Measurements from ENCODE around the gene ONECUT1. TPM values are rescaled to one million over a fixed set of nuclear protein-coding genes. Genes with fewer than 3 reads are reported as not detected.

Gene ONECUT1
- total and polyA plus RNA-seq, 2 donors (not counting 3 experiments of a cell fraction or from before 2014, with no cell fraction given) = not detected

DNA sequence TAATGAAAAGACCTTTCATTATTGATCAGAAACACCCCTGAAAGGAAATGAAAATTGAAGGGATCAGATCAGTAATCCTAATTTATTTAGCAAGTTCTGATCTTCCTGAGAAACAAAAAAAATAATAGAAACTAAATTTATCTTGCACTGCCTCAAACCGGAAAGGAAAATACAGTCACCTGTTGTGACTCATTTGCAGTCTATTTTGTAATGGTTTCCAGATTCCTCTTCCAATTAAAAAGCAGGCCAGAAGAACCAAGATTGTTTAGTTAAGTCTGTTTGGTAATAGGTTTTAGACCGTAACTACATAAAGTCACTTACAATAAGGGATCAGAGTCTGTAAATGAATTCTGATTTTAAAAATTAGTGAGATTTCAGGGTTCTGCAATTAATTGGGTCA, 61.2 kb downstream of the ONECUT1 start:
- dilution Hi-C loops (cut with MboI; ENCODE audit: extremely low pct_ligation_motif_present, low sequenced_read_pairs) = no loop called here
- H3K9me3 ChIP-seq (replicated peaks; ENCODE audit: control insufficient read depth, insufficient read depth, low read length) = no peaks in the 10 kb centered on the region
- FAIRE-seq (peak; percentile 31), DNase-seq (ENCODE audit: low read depth, low spot score) (peak; percentile 73)
- intact Hi-C loops (cut with micrococcal nuclease) = loop anchor here (1.0 kb wide), 1 partner anchor 160 kb away; the partner anchor contains the start of gene ARPP19
- peak overlapping the region; percentile 73 for H3K27ac ChIP-seq (ENCODE audit: insufficient read depth, low read depth, low read length)
- no peak overlapping the region for H2AFZ ChIP-seq (ENCODE audit: low read depth, low read length)
- no peaks in the 10 kb centered on the region for H3K36me3 ChIP-seq (ENCODE audit: control insufficient read depth in 2 of 2, extremely low read depth in 1 of 2, insufficient read depth in 2 of 2, low read length in 2 of 2)
- H3K9me1 ChIP-seq (replicated peaks; ENCODE audit: control insufficient read depth, extremely low read depth, insufficient read depth, low read length) = no peaks in the 10 kb centered on the region
- H4K20me1 ChIP-seq (replicated peaks; ENCODE audit: control insufficient read depth, extremely low read depth, insufficient read depth, low read length) = no peaks in the 10 kb centered on the region
- no peak overlapping the region for H3K9ac ChIP-seq (replicated peaks; ENCODE audit: extremely low read depth, insufficient read depth, low read length)
- no peaks in the 10 kb centered on the region for H3K79me2 ChIP-seq (ENCODE audit: control insufficient read depth, insufficient read depth, low read length)
- H3K4me1 ChIP-seq (ENCODE audit: control insufficient read depth, extremely low read depth, insufficient read depth, low read length) = peaks cover 38% of the 10 kb centered on the region
- TF ChIP-seq, protein P1, sequence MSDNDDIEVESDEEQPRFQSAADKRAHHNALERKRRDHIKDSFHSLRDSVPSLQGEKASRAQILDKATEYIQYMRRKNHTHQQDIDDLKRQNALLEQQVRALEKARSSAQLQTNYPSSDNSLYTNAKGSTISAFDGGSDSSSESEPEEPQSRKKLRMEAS (IDR thresholded peaks at IDR 0.05; ENCODE audit: insufficient read depth, insufficient read length) = no peak
- no peak for TF ChIP-seq MYC (IDR thresholded peaks at IDR 0.05; ENCODE audit: low read depth, low read length)
- TF ChIP-seq GATA2 (IDR thresholded peaks at IDR 0.05; ENCODE audit: insufficient read depth, insufficient read length, low read depth, low read length) = no peak
- TF ChIP-seq POLR2A (IDR thresholded peaks at IDR 0.05; ENCODE audit: low read depth, low read length) = no peak
- TF ChIP-seq EZH2 (IDR thresholded peaks at IDR 0.05; ENCODE audit: borderline replicate concordance, low read depth, low read length, severe bottlenecking) = no peak
- TF ChIP-seq POLR2AphosphoS5 (IDR thresholded peaks at IDR 0.05; ENCODE audit: insufficient read depth, low read depth, low read length) = peak; percentile 27
- TF ChIP-seq FOS (IDR thresholded peaks at IDR 0.05; ENCODE audit: borderline replicate concordance, insufficient read depth, low read length) = peak; percentile 81
- TF ChIP-seq, protein P2, sequence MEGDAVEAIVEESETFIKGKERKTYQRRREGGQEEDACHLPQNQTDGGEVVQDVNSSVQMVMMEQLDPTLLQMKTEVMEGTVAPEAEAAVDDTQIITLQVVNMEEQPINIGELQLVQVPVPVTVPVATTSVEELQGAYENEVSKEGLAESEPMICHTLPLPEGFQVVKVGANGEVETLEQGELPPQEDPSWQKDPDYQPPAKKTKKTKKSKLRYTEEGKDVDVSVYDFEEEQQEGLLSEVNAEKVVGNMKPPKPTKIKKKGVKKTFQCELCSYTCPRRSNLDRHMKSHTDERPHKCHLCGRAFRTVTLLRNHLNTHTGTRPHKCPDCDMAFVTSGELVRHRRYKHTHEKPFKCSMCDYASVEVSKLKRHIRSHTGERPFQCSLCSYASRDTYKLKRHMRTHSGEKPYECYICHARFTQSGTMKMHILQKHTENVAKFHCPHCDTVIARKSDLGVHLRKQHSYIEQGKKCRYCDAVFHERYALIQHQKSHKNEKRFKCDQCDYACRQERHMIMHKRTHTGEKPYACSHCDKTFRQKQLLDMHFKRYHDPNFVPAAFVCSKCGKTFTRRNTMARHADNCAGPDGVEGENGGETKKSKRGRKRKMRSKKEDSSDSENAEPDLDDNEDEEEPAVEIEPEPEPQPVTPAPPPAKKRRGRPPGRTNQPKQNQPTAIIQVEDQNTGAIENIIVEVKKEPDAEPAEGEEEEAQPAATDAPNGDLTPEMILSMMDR (IDR thresholded peaks at IDR 0.05; ENCODE audit: extremely low read depth in 1 of 2, insufficient read depth in 1 of 2, low read depth in 1 of 2, low read length in 2 of 2) = no peak
- TF ChIP-seq JUN (IDR thresholded peaks at IDR 0.05; ENCODE audit: borderline replicate concordance, insufficient read depth, insufficient read length, low read depth) = peak; percentile 88
- BruUV-seq (replicated peaks) = no TSS peak
- H3K4me2 ChIP-seq (ENCODE audit: insufficient read depth, low read length) = peak overlapping the region; percentile 74
- ChIA-PET CTCF (interaction anchor here (3.3 kb wide), 1 partner anchor 473 kb away, joined by 14 read pairs; no protein-coding TSS in a partner anchor), POLR2A (interaction anchor here (0.6 kb wide), 1 partner anchor 411 kb away, joined by 3 read pairs; no protein-coding TSS in a partner anchor)
- no peak overlapping the region for H3K4me3 ChIP-seq (replicated peaks in 1 of 3; ENCODE audit: insufficient read depth in 1 of 3, low read depth in 1 of 3, low read length in 3 of 3)
- no peaks in the 10 kb centered on the region for H3K27me3 ChIP-seq (ENCODE audit: control insufficient read depth in 2 of 2, insufficient read depth in 2 of 2, low read length in 2 of 2)

Data from endothelial cell of umbilical vein (primary cell).